ENCODE measurements around the gene ITGB5. TPM values are rescaled to one million over a fixed set of nuclear protein-coding genes. Genes with fewer than 3 reads are reported as not detected.

ITGB5 gene
- total RNA-seq, 2 experiments from 2014 or later: 0.47 to 0.85 TPM

- no peaks in the 10 kb centered on the region for H3K4me1 ChIP-seq (ENCODE audit: insufficient read depth, low read length)
- Mint-ChIP-seq H3K9me3 (no peaks in the 10 kb centered on the region), H3K27ac (no peak overlapping the region), H3K36me3 (ENCODE audit: low read depth) (no peaks in the 10 kb centered on the region), H3K4me1 (ENCODE audit: low read depth) (no peaks in the 10 kb centered on the region), H3K27me3 (peaks cover 9% of the 10 kb centered on the region), H3K4me3 (no peak overlapping the region)
- POLR2A ChIA-PET: no interaction called here
- H3K4me3 ChIP-seq (ENCODE audit: low read length): no peak overlapping the region
- H3K27ac ChIP-seq (ENCODE audit: low read depth in 1 of 2, low read length in 2 of 2): no peak overlapping the region
- H3K27me3 ChIP-seq (ENCODE audit: control insufficient read depth in 1 of 2, insufficient read depth in 2 of 2, low read length in 2 of 2): no peaks in the 10 kb centered on the region
- no peaks in the 10 kb centered on the region for H3K9me3 ChIP-seq (ENCODE audit: control insufficient read depth in 1 of 2, insufficient read depth in 1 of 2, low read length in 2 of 2)
- H3K36me3 ChIP-seq (ENCODE audit: insufficient read depth, low read length): no peaks in the 10 kb centered on the region
- intact Hi-C loops (cut with DNase I, micrococcal nuclease): no loop called here
- DNase-seq (no peak), ATAC-seq (ENCODE audit: poor library complexity) (no peak)
- CTCF ChIA-PET: interaction anchor here (1.3 kb wide), 1 partner anchor 20 kb away, joined by 4 read pairs; no protein-coding TSS in a partner anchor
- TF ChIP-seq CTCF (IDR thresholded peaks at IDR 0.05): no peak
Measured at GRCh38 chr3:124920718-124921117, 33.6 kb upstream of the ITGB5 start.

- ATAC-seq (ENCODE audit: poor library complexity): no peak
- H3K4me3 Mint-ChIP-seq: no peak overlapping the region
- no peak for DNase-seq
- H3K4me1 Mint-ChIP-seq (ENCODE audit: low read depth): no peaks in the 10 kb centered on the region
- Histone ChIP-seq H3K4me3 (ENCODE audit: low read length) (no peak overlapping the region), H3K27me3 (ENCODE audit: control insufficient read depth in 1 of 2, insufficient read depth in 2 of 2, low read length in 2 of 2) (no peaks in the 10 kb centered on the region), H3K27ac (ENCODE audit: low read depth in 1 of 2, low read length in 2 of 2) (no peak overlapping the region), H3K9me3 (ENCODE audit: control insufficient read depth in 1 of 2, insufficient read depth in 1 of 2, low read length in 2 of 2) (no peaks in the 10 kb centered on the region), H3K36me3 (ENCODE audit: insufficient read depth, low read length) (no peaks in the 10 kb centered on the region), H3K4me1 (ENCODE audit: insufficient read depth, low read length) (no peaks in the 10 kb centered on the region)
- no peak for TF ChIP-seq CTCF (IDR thresholded peaks at IDR 0.05)
- H3K36me3 Mint-ChIP-seq (ENCODE audit: low read depth): no peaks in the 10 kb centered on the region
- no peaks in the 10 kb centered on the region for H3K9me3 Mint-ChIP-seq
- CTCF ChIA-PET: interaction anchor here (1.6 kb wide), 1 partner anchor 9 kb away, joined by 3 read pairs; no protein-coding TSS in a partner anchor
- H3K27me3 Mint-ChIP-seq: peaks cover 4% of the 10 kb centered on the region
- intact Hi-C loops (cut with DNase I, micrococcal nuclease): no loop called here
- H3K27ac Mint-ChIP-seq: no peak overlapping the region
- POLR2A ChIA-PET: no interaction called here
Measured at GRCh38 chr3:124919756-124920155, 32.6 kb upstream of the ITGB5 start.

GRCh38 chr3:124918524-124918923, 31.4 kb upstream of the ITGB5 start:
- H3K4me3 ChIP-seq (ENCODE audit: low read length): no peak overlapping the region
- intact Hi-C loops (cut with DNase I, micrococcal nuclease): no loop called here
- no peak overlapping the region for H3K27ac ChIP-seq (ENCODE audit: low read depth in 1 of 2, low read length in 2 of 2)
- H3K9me3 ChIP-seq (ENCODE audit: control insufficient read depth in 1 of 2, insufficient read depth in 1 of 2, low read length in 2 of 2): no peaks in the 10 kb centered on the region
- Mint-ChIP-seq H3K27me3 (peaks cover 10% of the 10 kb centered on the region), H3K4me3 (no peak overlapping the region), H3K9me3 (no peaks in the 10 kb centered on the region), H3K27ac (no peak overlapping the region), H3K4me1 (ENCODE audit: low read depth) (no peaks in the 10 kb centered on the region), H3K36me3 (ENCODE audit: low read depth) (no peaks in the 10 kb centered on the region)
- no peak for DNase-seq
- TF ChIP-seq CTCF (IDR thresholded peaks at IDR 0.05): no peak
- H3K27me3 ChIP-seq (ENCODE audit: control insufficient read depth in 1 of 2, insufficient read depth in 2 of 2, low read length in 2 of 2): no peaks in the 10 kb centered on the region
- CTCF ChIA-PET: no interaction called here
- no peaks in the 10 kb centered on the region for H3K36me3 ChIP-seq (ENCODE audit: insufficient read depth, low read length)
- no peaks in the 10 kb centered on the region for H3K4me1 ChIP-seq (ENCODE audit: insufficient read depth, low read length)
- no peak for ATAC-seq (ENCODE audit: poor library complexity)
- POLR2A ChIA-PET: no interaction called here

Data from CD4-positive, alpha-beta T cell (primary cell).